Sigmoid colon (tissue), 4 donors: ENCODE data around the gene KLHL29.

Source experiments
- CTCF ChIP-seq, 4 experiments: fragments of 450-650 bp in 3 of 4; fragments of 200-600 bp in 1 of 4; IDR thresholded peaks; one replicate each; pipeline ENCODE4 v1.5.1; 2016 to 2019; ENCODE audit warnings: antibody characterized with exemption in 4 of 4, mild to moderate bottlenecking in 3 of 4, moderate library complexity in 2 of 4
- POLR2A ChIP-seq, 2 donors: fragments of 450-650 bp; IDR thresholded peaks; one replicate each; pipeline ENCODE4 v1.6.1; 2016; ENCODE audit warnings: antibody characterized with exemption in 2 of 2, mild to moderate bottlenecking in 2 of 2, moderate library complexity in 2 of 2
- POLR2AphosphoS5 ChIP-seq, 4 donors: sonication (generic); formaldehyde crosslinking; IDR thresholded peaks; one replicate each; pipeline ENCODE4 v1.6.1; 2017; ENCODE audit warnings: antibody characterized with exemption in 4 of 4

DNA sequence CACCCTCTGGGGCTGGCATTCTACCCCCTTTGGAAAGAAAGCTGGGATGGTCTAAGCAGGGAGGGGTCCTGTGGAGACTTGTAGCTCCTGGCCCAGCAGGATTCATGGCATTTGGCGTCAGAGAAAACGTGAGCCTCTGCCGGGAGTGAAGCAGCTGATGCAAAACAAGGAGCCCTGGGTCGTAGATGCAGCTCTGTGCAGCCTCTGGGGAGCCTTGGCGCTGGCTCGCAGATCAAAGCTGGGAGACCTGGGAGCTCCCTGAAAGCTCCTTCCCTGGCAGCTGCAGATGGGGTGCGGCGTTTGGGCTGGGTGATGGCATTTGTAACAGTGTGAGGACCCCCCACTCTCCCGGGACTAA lies 148.3 kb downstream of the KLHL29 start:
- TF ChIP-seq CTCF (IDR thresholded peaks at IDR 0.05), result no peak
- TF ChIP-seq POLR2AphosphoS5 (IDR thresholded peaks at IDR 0.05), result no peak
- TF ChIP-seq POLR2A (IDR thresholded peaks at IDR 0.05), result no peak
